Measurements from ENCODE around the gene MUSK.

The MUSK gene

GRCh38 chr9:110700953-110701352 is 32.4 kb downstream of the MUSK start:
- no peak for DNase-seq

- DNase-seq, result no peak
Observed at GRCh38 chr9:110703669-110704068, 35.1 kb downstream of the MUSK start.

GRCh38 chr9:110707419-110707818 is 38.8 kb downstream of the MUSK start:
- no peak for DNase-seq

GRCh38 chr9:110710420-110710819 is 41.8 kb downstream of the MUSK start:
- DNase-seq, result no peak

GRCh38 chr9:110712955-110713354 is 44.4 kb downstream of the MUSK start:
- DNase-seq, result no peak

GRCh38 chr9:110714314-110714713 is 45.7 kb downstream of the MUSK start:
- no peak for DNase-seq

GRCh38 chr9:110728058-110728457 is 59.5 kb downstream of the MUSK start:
- DNase-seq, result no peak

- no peak for DNase-seq
Observed at GRCh38 chr9:110729641-110730040, 61.0 kb downstream of the MUSK start.

GRCh38 chr9:110731437-110732028 is 62.9 kb downstream of the MUSK start:
- DNase-seq, result no peak

- no peak for DNase-seq
Observed at GRCh38 chr9:110738982-110739381, 70.4 kb downstream of the MUSK start.

- no peak for DNase-seq
Observed at GRCh38 chr9:110742741-110743371, 74.3 kb downstream of the MUSK start.

GRCh38 chr9:110744715-110745384 is 76.3 kb downstream of the MUSK start:
- no peak for DNase-seq

GRCh38 chr9:110745676-110746075 is 77.1 kb downstream of the MUSK start:
- no peak for DNase-seq

- no peak for DNase-seq
Observed at GRCh38 chr9:110746211-110746930, 77.8 kb downstream of the MUSK start.

GRCh38 chr9:110748251-110748893 is 79.8 kb downstream of the MUSK start:
- DNase-seq, result no peak

GRCh38 chr9:110750272-110750671 is 81.7 kb downstream of the MUSK start:
- DNase-seq, result no peak

GRCh38 chr9:110751971-110752370 is 83.4 kb downstream of the MUSK start:
- no peak for DNase-seq

- no peak for DNase-seq
Observed at GRCh38 chr9:110752766-110753165, 84.2 kb downstream of the MUSK start.

- no peak for DNase-seq
Observed at GRCh38 chr9:110753731-110754231, 85.2 kb downstream of the MUSK start.

GRCh38 chr9:110755179-110755578 is 86.6 kb downstream of the MUSK start:
- no peak for DNase-seq

GRCh38 chr9:110758201-110758600 is 89.6 kb downstream of the MUSK start:
- no peak for DNase-seq

- no peak for DNase-seq
Observed at GRCh38 chr9:110762783-110763182, 94.2 kb downstream of the MUSK start.

- no peak for DNase-seq
Observed at GRCh38 chr9:110763568-110763967, 95.0 kb downstream of the MUSK start.
